Fibroblast of lung (primary cell): ENCODE data around the gene GINM1. TPM values are rescaled to one million over a fixed set of nuclear protein-coding genes. Genes with fewer than 3 reads are reported as not detected.
A peak's percentile ranks its signal among the peaks of the same experiment; 100 is the strongest.

Experiments
- DNase-seq, 2 donors: peaks; one replicate each; pipeline versions ENCODE4 v3.0.0 to v3.0.0-alpha.2; 2010; ENCODE audit warnings: low read depth in 2 of 2
- H2AFZ ChIP-seq: 2 replicates; pipeline ENCODE4 v1.5.1; 2012; ENCODE audit warnings: low read length, control low read depth, inconsistent platforms
- H3K27ac ChIP-seq: 2 replicates; pipeline ENCODE4 v1.5.1; 2011; ENCODE audit warnings: low read length, control low read depth; ENCODE audit not compliant: insufficient read depth
- H3K27me3 ChIP-seq: 2 replicates; pipeline ENCODE4 v1.5.1; 2011; ENCODE audit warnings: mild to moderate bottlenecking, low read length; ENCODE audit not compliant: control insufficient read depth, insufficient read depth
- H3K36me3 ChIP-seq: 2 replicates; pipeline ENCODE4 v1.5.1; 2011; ENCODE audit warnings: low read length; ENCODE audit not compliant: control insufficient read depth, insufficient read depth
- H3K4me1 ChIP-seq: 2 replicates; pipeline ENCODE4 v1.5.1; 2011; ENCODE audit warnings: low read length; ENCODE audit not compliant: control insufficient read depth, insufficient read depth; ENCODE audit errors: extremely low read depth
- H3K4me2 ChIP-seq: 2 replicates; pipeline ENCODE4 v1.5.1; 2011; ENCODE audit warnings: low read length, control low read depth; ENCODE audit not compliant: insufficient read depth; ENCODE audit errors: extremely low read depth
- H3K4me3 ChIP-seq, 4 experiments: fragments of 200-600 bp in 1 of 4; sonication (generic) in 1 of 4; replicated peaks in 1 of 4; 2 replicates each; pipeline ENCODE4 v1.5.1; 2011 to 2016; ENCODE audit warnings: low read length in 4 of 4, low read depth in 3 of 4, mild to moderate bottlenecking in 3 of 4, control low read depth in 2 of 4, inconsistent platforms in 1 of 4, mixed read lengths in 1 of 4; ENCODE audit not compliant: insufficient read depth in 1 of 4; ENCODE audit errors: control extremely low read depth in 1 of 4
- H3K79me2 ChIP-seq: 2 replicates; pipeline ENCODE4 v1.5.1; 2012; ENCODE audit warnings: mild to moderate bottlenecking, low read length, inconsistent platforms; ENCODE audit not compliant: control insufficient read depth, insufficient read depth
- H3K9ac ChIP-seq: 2 replicates; pipeline ENCODE4 v1.5.1; 2011; ENCODE audit warnings: mild to moderate bottlenecking, low read length, control low read depth; ENCODE audit not compliant: insufficient read depth
- H3K9me3 ChIP-seq: 2 replicates; pipeline ENCODE4 v1.5.1; 2012; ENCODE audit warnings: low read depth, low read length; ENCODE audit not compliant: control insufficient read depth, insufficient read depth
- H4K20me1 ChIP-seq: 2 replicates; pipeline ENCODE4 v1.5.1; 2011; ENCODE audit warnings: low read length; ENCODE audit not compliant: control insufficient read depth, insufficient read depth; ENCODE audit errors: extremely low read depth
- EZH2 ChIP-seq: IDR thresholded peaks from 2 replicates; pipeline ENCODE4 v1.5.1; 2012; ENCODE audit warnings: low read length, control low read depth, mild to moderate bottlenecking; ENCODE audit errors: missing control alignments
- polyA minus RNA-seq: library from RNA; depleted of rRNA, polyadenylated mRNA; stranded (reverse); fragments of >200 nt; gene quantifications from 2 replicates; pipeline ENCODE4 v1.2.3, GENCODE V29; 2011; ENCODE audit warnings: low replicate concordance
- polyA plus RNA-seq, 2 donors: library from polyadenylated mRNA; depleted of rRNA in 1 of 2; stranded (reverse) in 1 of 2; unstranded in 1 of 2; fragments of >200 nt; gene quantifications; 2 replicates each; pipeline ENCODE4 v1.2.1, GENCODE V29; 2011 to 2012; ENCODE audit warnings: missing spikeins in 1 of 2
- total RNA-seq: library from RNA; depleted of rRNA; stranded (reverse); fragments of >200 nt; gene quantifications from 2 replicates; pipeline ENCODE4 v1.2.1, GENCODE V29; 2014
- TF ChIP-seq, protein P1 (sequence below), 2 donors: IDR thresholded peaks in 1 of 2; conservative IDR thresholded peaks in 1 of 2; 1 replicate in 1 of 2; 2 replicates in 1 of 2; pipeline ENCODE4 v1.5.1; 2011 to 2012; ENCODE audit warnings: low read length in 2 of 2, control low read depth in 1 of 2, inconsistent platforms in 1 of 2, low read depth in 1 of 2, mild to moderate bottlenecking in 1 of 2

The GINM1 gene
- total RNA-seq (53.8 and 56.8 TPM in 2 replicates), polyA plus RNA-seq (54.7 and 91.1 TPM in 2 replicates), polyA minus RNA-seq (1.8 and 10.0 TPM in 2 replicates)
- 43.6 and 69.1 TPM in 2 replicates for polyA plus RNA-seq (2012)

GRCh38 chr6:149565527-149566409 lies at the start of gene GINM1:
Gene GINM1 (plus strand): TSS chr6:149566375. CDS start chr6:149566415, 40 bp downstream.
- TF ChIP-seq, protein P1, sequence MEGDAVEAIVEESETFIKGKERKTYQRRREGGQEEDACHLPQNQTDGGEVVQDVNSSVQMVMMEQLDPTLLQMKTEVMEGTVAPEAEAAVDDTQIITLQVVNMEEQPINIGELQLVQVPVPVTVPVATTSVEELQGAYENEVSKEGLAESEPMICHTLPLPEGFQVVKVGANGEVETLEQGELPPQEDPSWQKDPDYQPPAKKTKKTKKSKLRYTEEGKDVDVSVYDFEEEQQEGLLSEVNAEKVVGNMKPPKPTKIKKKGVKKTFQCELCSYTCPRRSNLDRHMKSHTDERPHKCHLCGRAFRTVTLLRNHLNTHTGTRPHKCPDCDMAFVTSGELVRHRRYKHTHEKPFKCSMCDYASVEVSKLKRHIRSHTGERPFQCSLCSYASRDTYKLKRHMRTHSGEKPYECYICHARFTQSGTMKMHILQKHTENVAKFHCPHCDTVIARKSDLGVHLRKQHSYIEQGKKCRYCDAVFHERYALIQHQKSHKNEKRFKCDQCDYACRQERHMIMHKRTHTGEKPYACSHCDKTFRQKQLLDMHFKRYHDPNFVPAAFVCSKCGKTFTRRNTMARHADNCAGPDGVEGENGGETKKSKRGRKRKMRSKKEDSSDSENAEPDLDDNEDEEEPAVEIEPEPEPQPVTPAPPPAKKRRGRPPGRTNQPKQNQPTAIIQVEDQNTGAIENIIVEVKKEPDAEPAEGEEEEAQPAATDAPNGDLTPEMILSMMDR (conservative IDR thresholded peaks at IDR 0.05 in 1 of 2, IDR thresholded peaks at IDR 0.05 in 1 of 2; ENCODE audit: low read depth in 1 of 2, low read length in 2 of 2) = peak; percentile 61 to 70
- no peak for TF ChIP-seq EZH2
- Histone ChIP-seq H3K4me1 (peaks cover 10% of the 10 kb centered on the region), H4K20me1 (no peaks in the 10 kb centered on the region), H3K27me3 (no peaks in the 10 kb centered on the region), H3K9me3 (no peaks in the 10 kb centered on the region), H3K79me2 (peaks cover 18% of the 10 kb centered on the region), H3K4me3 (peak within 1 kb of the TSS; percentile 87 to 99 (median 92)), H3K9ac (peak within 1 kb of the TSS; percentile 92), H3K36me3 (no peaks in the 10 kb centered on the region), H3K4me2 (peak within 1 kb of the TSS; percentile 83), H3K27ac (peak within 1 kb of the TSS; percentile 86), H2AFZ (peak within 1 kb of the TSS; percentile 92)
- peak; percentile 86 to 94 for DNase-seq

GRCh38 chr6:149529650-149530049 lies 36.5 kb upstream of the GINM1 start:
- H3K4me3 ChIP-seq = no peak overlapping the region
- no peaks in the 10 kb centered on the region for H3K79me2 ChIP-seq
- no peaks in the 10 kb centered on the region for H4K20me1 ChIP-seq
- DNase-seq = no peak
- H3K4me2 ChIP-seq = no peak overlapping the region
- H3K36me3 ChIP-seq = peaks cover 3% of the 10 kb centered on the region
- no peak overlapping the region for H3K27ac ChIP-seq
- H3K9ac ChIP-seq = no peak overlapping the region
- H3K4me1 ChIP-seq = no peaks in the 10 kb centered on the region
- TF ChIP-seq, protein P1 (conservative IDR thresholded peaks at IDR 0.05 in 1 of 2, IDR thresholded peaks at IDR 0.05 in 1 of 2; ENCODE audit: low read depth in 1 of 2, low read length in 2 of 2) = no peak
- TF ChIP-seq EZH2 = no peak
- H3K9me3 ChIP-seq = no peaks in the 10 kb centered on the region
- H3K27me3 ChIP-seq = no peaks in the 10 kb centered on the region
- no peak overlapping the region for H2AFZ ChIP-seq

GRCh38 chr6:149534742-149535141 lies 31.4 kb upstream of the GINM1 start:
- H3K79me2 ChIP-seq = no peaks in the 10 kb centered on the region
- H3K9me3 ChIP-seq = no peaks in the 10 kb centered on the region

More at GRCh38 chr6:149534742-149535141, 31.4 kb upstream of the GINM1 start:
- DNase-seq = no peak
- no peak for TF ChIP-seq EZH2
- TF ChIP-seq, protein P1 (conservative IDR thresholded peaks at IDR 0.05 in 1 of 2, IDR thresholded peaks at IDR 0.05 in 1 of 2; ENCODE audit: low read depth in 1 of 2, low read length in 2 of 2) = no peak
- H3K4me3 ChIP-seq = no peak overlapping the region
- H3K4me1 ChIP-seq = no peaks in the 10 kb centered on the region
- no peaks in the 10 kb centered on the region for H3K27me3 ChIP-seq
- H3K4me2 ChIP-seq = no peak overlapping the region
- no peaks in the 10 kb centered on the region for H4K20me1 ChIP-seq
- H2AFZ ChIP-seq = no peak overlapping the region
- no peak overlapping the region for H3K27ac ChIP-seq
- H3K36me3 ChIP-seq = peaks cover 14% of the 10 kb centered on the region
- no peak overlapping the region for H3K9ac ChIP-seq
